Measurements from ENCODE around the gene CHRD. TPM values are rescaled to one million over a fixed set of nuclear protein-coding genes. Genes with fewer than 3 reads are reported as not detected.

The CHRD gene
- total and polyA plus RNA-seq, 9 of the 15 experiments (the other 6 are each of a cell fraction or from before 2014, with no cell fraction given), result 0.11 to 1.3 (median 0.59) TPM; not detected in 3

GRCh38 chr3:184360070-184360928, 19.6 kb upstream of the CHRD start:
- BruUV-seq (replicated peaks), result no TSS peak
- Histone ChIP-seq H4K20me1 (replicated peaks; ENCODE audit: control insufficient read depth, insufficient read depth, low read length) (no peaks in the 10 kb centered on the region), H3K9me1 (ENCODE audit: control insufficient read depth, insufficient read depth, low read length) (peaks cover 8% of the 10 kb centered on the region), H3K4me1 (replicated peaks in 1 of 2; ENCODE audit: control insufficient read depth in 2 of 2, insufficient read depth in 2 of 2, low read length in 2 of 2) (peaks cover 28 to 62% of the 10 kb centered on the region in 2 experiments), H3K27ac (ENCODE audit: extremely low read depth, low read depth, low read length) (no peak overlapping the region; the same call in 2 of the 3 replicates), H3K9me3 (replicated peaks; ENCODE audit: control insufficient read depth, insufficient read depth, low read depth, low read length) (no peaks in the 10 kb centered on the region), H3K36me3 (ENCODE audit: control insufficient read depth, insufficient read depth, low read length) (peaks cover 48% of the 10 kb centered on the region), H3K79me2 (ENCODE audit: control insufficient read depth, insufficient read depth, low read length) (peaks cover 56% of the 10 kb centered on the region), H3K4me2 (ENCODE audit: insufficient read depth, low read length) (peak overlapping the region; percentile 97), H3K27me3 (ENCODE audit: control insufficient read depth in 2 of 2, insufficient read depth in 2 of 2, low read length in 2 of 2) (no peaks in the 10 kb centered on the region), H2AFZ (ENCODE audit: low read depth, low read length) (peak overlapping the region; percentile 85; the same call in 1 of the 2 replicates), H3K9ac (ENCODE audit: insufficient read depth in 1 of 2, low read depth in 2 of 2, low read length in 2 of 2) (peak overlapping the region; percentile 88 to 95), H3K4me3 (peak overlapping the region; percentile 71)
- CTCF ChIA-PET (ENCODE audit: low intra/inter-chr PET ratio), result no interaction called here
- FAIRE-seq (no peak), DNase-seq (ENCODE audit: extremely low read depth in 1 of 4, low spot score in 3 of 4) (no peak), ATAC-seq (no peak)
- POLR2A ChIA-PET, result interaction anchor here (0.6 to 1.0 kb wide), 3 partner anchors 11 to 117 kb away, joined by 3 read pairs; no protein-coding TSS in a partner anchor
- WGBS (ENCODE audit: insufficient coverage, low coverage, missing lambda C conversion rate), result 56% methylated on average over 8 of the region's 12 CpGs
- in situ Hi-C loops (cut with MboI) (no loop called here), intact Hi-C loops (cut with micrococcal nuclease) (no loop called here)
- TF ChIP-seq MYBL2 (IDR thresholded peaks at IDR 0.05; ENCODE audit: low read depth), result no peak
- TF ChIP-seq MYBL2 (CRISPR knock-in tag; IDR thresholded peaks at IDR 0.05; ENCODE audit: borderline replicate concordance), result no peak
- 0 out of 2 replicates have a peak, but pooled peaks have one; percentile 45 for TF ChIP-seq HBP1 (CRISPR knock-in tag; IDR thresholded peaks at IDR 0.05)
- TF ChIP-seq ARHGAP35 (IDR thresholded peaks at IDR 0.05; ENCODE audit: partially characterized antibody), result peak; percentile 28
- no peak for TF ChIP-seq ZFPM2 (CRISPR knock-in tag; IDR thresholded peaks at IDR 0.05)
- TF ChIP-seq CHD2 (IDR thresholded peaks at IDR 0.05; ENCODE audit: low read depth, low read length), result no peak
- TF ChIP-seq CREB3 (tag; conservative IDR thresholded peaks at IDR 0.05; ENCODE audit: low read depth), result no peak
- TF ChIP-seq CREB5 (CRISPR knock-in tag; IDR thresholded peaks at IDR 0.05), result no peak
- TF ChIP-seq MIER1 (IDR thresholded peaks at IDR 0.05; ENCODE audit: low read depth), result no peak
- no peak for TF ChIP-seq DDX20 (tag; IDR thresholded peaks at IDR 0.05; ENCODE audit: low read depth)
- TF ChIP-seq MNT (conservative IDR thresholded peaks at IDR 0.05), result no peak
- TF ChIP-seq RB1 (IDR thresholded peaks at IDR 0.05; ENCODE audit: low read depth), result no peak
- peak; percentile 57; the same call in 1 of the 2 replicates for TF ChIP-seq USF1 (CRISPR knock-in tag; IDR thresholded peaks at IDR 0.05)
- TF ChIP-seq TOE1 (IDR thresholded peaks at IDR 0.05; ENCODE audit: borderline replicate concordance), result no peak
- no peak for TF ChIP-seq TOE1 (CRISPR knock-in tag; IDR thresholded peaks at IDR 0.05; ENCODE audit: borderline replicate concordance, low read depth)

Measured in K562 (cell line).